ENCODE data around the gene DCTPP1.

DCTPP1 gene

GRCh38 chr16:30380072-30380802, 49.6 kb downstream of the DCTPP1 start:
- no peak for DNase-seq (ENCODE audit: low read depth)
- TF ChIP-seq CTCF (IDR thresholded peaks at IDR 0.05; ENCODE audit: insufficient read depth, low read depth, low read length, missing control alignments): no peak
- H3K4me3 ChIP-seq (ENCODE audit: low read depth, low read length): no peak overlapping the region

- no peak for TF ChIP-seq CTCF (IDR thresholded peaks at IDR 0.05; ENCODE audit: insufficient read depth, low read depth, low read length, missing control alignments)
- H3K4me3 ChIP-seq (ENCODE audit: low read depth, low read length): peak overlapping the region; percentile 77
Observed at GRCh38 chr16:30379158-30379783, 50.6 kb downstream of the DCTPP1 start.

GRCh38 chr16:30378236-30379157, 51.3 kb downstream of the DCTPP1 start:
- H3K4me3 ChIP-seq (ENCODE audit: low read depth, low read length): peak overlapping the region; percentile 85
- peak; percentile 99 for DNase-seq (ENCODE audit: low read depth)
- TF ChIP-seq CTCF (IDR thresholded peaks at IDR 0.05; ENCODE audit: insufficient read depth, low read depth, low read length, missing control alignments): no peak

More at GRCh38 chr16:30379158-30379783, 50.6 kb downstream of the DCTPP1 start:
- DNase-seq (ENCODE audit: low read depth): no peak

GRCh38 chr16:30377812-30378235, 52.0 kb downstream of the DCTPP1 start:
- DNase-seq (ENCODE audit: low read depth): peak; percentile 95
- peak overlapping the region; percentile 85 for H3K4me3 ChIP-seq (ENCODE audit: low read depth, low read length)
- TF ChIP-seq CTCF (IDR thresholded peaks at IDR 0.05; ENCODE audit: insufficient read depth, low read depth, low read length, missing control alignments): no peak

GRCh38 chr16:30377050-30377811, 52.6 kb downstream of the DCTPP1 start:
- H3K4me3 ChIP-seq (ENCODE audit: low read depth, low read length): peak overlapping the region; percentile 85
- DNase-seq (ENCODE audit: low read depth): no peak
- TF ChIP-seq CTCF (IDR thresholded peaks at IDR 0.05; ENCODE audit: insufficient read depth, low read depth, low read length, missing control alignments): no peak

GRCh38 chr16:30376461-30376902, 53.3 kb downstream of the DCTPP1 start:
- TF ChIP-seq CTCF (IDR thresholded peaks at IDR 0.05; ENCODE audit: insufficient read depth, low read depth, low read length, missing control alignments): no peak
- no peak overlapping the region for H3K4me3 ChIP-seq (ENCODE audit: low read depth, low read length)
- DNase-seq (ENCODE audit: low read depth): no peak
